GM12878 (cell line): ENCODE data around the gene POGLUT3. TPM values are rescaled to one million over a fixed set of nuclear protein-coding genes. Genes with fewer than 3 reads are reported as not detected.

Source experiments
- ATAC-seq: fragments of 200-7000 bp; cut with Tn5 transposase; 3 replicates; pipeline ENCODE4 v1.9.1; 2020; ENCODE audit warnings: mild to moderate bottlenecking, moderate library complexity
- BruUV-seq: library from RNA; stranded (reverse); fragments of 400-500 nt; replicated peaks from 2 replicates; lab custom pipeline; 2021; lab: Mats Ljungman, UMichigan
- CTCF ChIA-PET: fragments of 300-600 bp; sonication (Branson Sonifier 250); formaldehyde crosslinking; extraction: SDS; loops from one replicate; lab custom pipeline; 2021; ENCODE audit warnings: inconsistent platforms; lab: Yijun Ruan, JAX
- POLR2A ChIA-PET: fragments of 350-600 bp; formaldehyde crosslinking; extraction: SDS; loops from one replicate; lab custom pipeline; 2021; ENCODE audit warnings: inconsistent platforms; lab: Charles Lee
- RAD21 ChIA-PET: fragments of 300-600 bp; sonication (Branson Sonifier 250); formaldehyde crosslinking; loops from one replicate; lab custom pipeline; 2023; ENCODE audit warnings: antibody characterized with exemption; ENCODE audit not compliant: unreplicated experiment; lab: Charles Lee
- SMC1A ChIA-PET: fragments of 300-600 bp; sonication (Branson Sonifier 250); formaldehyde crosslinking; loops from one replicate; lab custom pipeline; 2023; ENCODE audit not compliant: unreplicated experiment, uncharacterized antibody; lab: Charles Lee
- DNase-seq: peaks from one replicate; pipeline ENCODE4 v3.0.0-alpha.2; 2011; ENCODE audit warnings: low read depth, low spot score
- FAIRE-seq: peaks from 3 replicates; lab custom pipeline; 2011; peaks lifted over from hg19 to GRCh38; lab: Jason Lieb, UNC
- H2AFZ ChIP-seq: 2 replicates; pipeline ENCODE4 v1.6.0; 2011; ENCODE audit warnings: low read depth, low read length, control low read depth; ENCODE audit not compliant: control insufficient read depth
- H3K27ac ChIP-seq: 2 replicates; pipeline ENCODE4 v1.5.1; 2011; ENCODE audit warnings: control low read depth; ENCODE audit not compliant: control insufficient read depth, insufficient read depth
- H3K27me3 ChIP-seq, 2 experiments: replicated peaks in 1 of 2; 2 replicates each; pipeline versions ENCODE4 v1.6.0 to v1.6.1; 2011; ENCODE audit warnings: low read length in 1 of 2; ENCODE audit not compliant: control insufficient read depth in 2 of 2, insufficient read depth in 2 of 2
- H3K36me3 ChIP-seq, 2 experiments: 2 replicates each; pipeline ENCODE4 v1.5.1; 2011; ENCODE audit warnings: low read length in 1 of 2; ENCODE audit not compliant: control insufficient read depth in 2 of 2, insufficient read depth in 2 of 2
- H3K4me1 ChIP-seq: 2 replicates; pipeline ENCODE4 v1.6.1; 2011; ENCODE audit warnings: mild to moderate bottlenecking, low read length, moderate library complexity, mixed read lengths; ENCODE audit not compliant: control insufficient read depth, insufficient read depth
- H3K4me2 ChIP-seq: 2 replicates; pipeline ENCODE4 v1.6.0; 2011; ENCODE audit warnings: control low read depth; ENCODE audit not compliant: control insufficient read depth, insufficient read depth
- H3K4me3 ChIP-seq: fragments of 200-600 bp; sonication (generic); 2 replicates; pipeline ENCODE4 v1.5.1; 2016
- H3K79me2 ChIP-seq: 2 replicates; pipeline ENCODE4 v1.6.0; 2011; ENCODE audit warnings: low read length; ENCODE audit not compliant: control insufficient read depth, insufficient read depth
- H3K9ac ChIP-seq: 2 replicates; pipeline ENCODE4 v1.8.0; 2011; ENCODE audit warnings: low read length, control low read depth, mixed read lengths; ENCODE audit not compliant: control insufficient read depth, insufficient read depth
- H3K9me3 ChIP-seq: replicated peaks from 3 replicates; pipeline ENCODE4 v1.5.1; 2011; ENCODE audit warnings: mild to moderate bottlenecking, low read length; ENCODE audit not compliant: control insufficient read depth, insufficient read depth
- H4K20me1 ChIP-seq: 2 replicates; pipeline ENCODE4 v1.6.0; 2011; ENCODE audit not compliant: control insufficient read depth, insufficient read depth
- ATF7 ChIP-seq: fragments of 450-650 bp; IDR thresholded peaks from 2 replicates; pipeline ENCODE4 v1.6.1; 2016; ENCODE audit warnings: low read depth, mild to moderate bottlenecking
- EED ChIP-seq: sonication (generic); IDR thresholded peaks from 2 replicates; pipeline ENCODE4 v1.6.1; 2016; ENCODE audit warnings: antibody characterized with exemption, low read depth
- HSF1 ChIP-seq: fragments of 150-350 bp; IDR thresholded peaks from 2 replicates; pipeline ENCODE4 v1.6.1; 2014; ENCODE audit warnings: mild to moderate bottlenecking, low read depth, low read length
- NBN ChIP-seq: fragments of 450-650 bp; IDR thresholded peaks from 2 replicates; pipeline ENCODE4 v1.6.1; 2016
- POLR2A ChIP-seq: IDR thresholded peaks from 2 replicates; pipeline ENCODE4 v1.6.1; 2011; ENCODE audit warnings: low read depth, mild to moderate bottlenecking, low read length
- RFX5 ChIP-seq: IDR thresholded peaks from 2 replicates; pipeline ENCODE4 v1.6.1; 2011; ENCODE audit warnings: low read depth, low read length, improper control_type of control experiment
- SMARCA5 ChIP-seq: fragments of 450-650 bp; IDR thresholded peaks from 2 replicates; pipeline ENCODE4 v1.6.1; 2017; ENCODE audit warnings: mild to moderate bottlenecking
- TARDBP ChIP-seq: IDR thresholded peaks from 2 replicates; pipeline ENCODE4 v1.6.1; 2016; ENCODE audit warnings: borderline replicate concordance
- TCF7 ChIP-seq: IDR thresholded peaks from 2 replicates; pipeline ENCODE4 v1.6.1; 2014; ENCODE audit warnings: antibody characterized with exemption, borderline replicate concordance
- ZBTB40 ChIP-seq: fragments of 450-650 bp; IDR thresholded peaks from 2 replicates; pipeline ENCODE4 v1.6.1; 2016; ENCODE audit warnings: mild to moderate bottlenecking, moderate library complexity, borderline replicate concordance
- WGBS: methylation state at CpG from one replicate; pipeline ENCODE4 v1.1.6; 2016; ENCODE audit warnings: low lambda C conversion rate; ENCODE audit not compliant: insufficient replicate concordance, insufficient coverage; ENCODE audit errors: missing lambda C conversion rate; 5-methylcytosine and 5-hydroxymethylcytosine counted together
- in situ Hi-C: fragments of 300-500 bp; cut with MboI; formaldehyde crosslinking; loops from 9 replicates; pipeline ENCODE4 v1.14.3; 2018; ENCODE audit warnings: mixed read lengths
- intact Hi-C: fragments of 100-400 bp; cut with micrococcal nuclease; formaldehyde crosslinking; loops from one replicate; pipeline ENCODE4 v1.14.2; 2022; ENCODE audit not compliant: unreplicated experiment
- polyA plus RNA-seq, 11 experiments: library from polyadenylated mRNA; depleted of rRNA in 4 of 11; unstranded in 6 of 11; stranded (reverse) in 5 of 11; fragments of >200 nt; fragmentation: Nextera tagmentation in 4 of 11; fragmentation: Illumina TruSeq in 1 of 11; extraction: Ambion mirVana in 4 of 11; extraction: Trizol in 1 of 11; gene quantifications; 1 replicate in 1 of 11; 2 replicates in 10 of 11; pipeline versions ENCODE4 v1.2.1 to v1.2.3, GENCODE V29; 2011 to 2016; ENCODE audit warnings: inconsistent platforms in 2 of 11, missing spikeins in 2 of 11, low read depth in 1 of 11
- total RNA-seq, 4 experiments: library from RNA; depleted of rRNA in 3 of 4; stranded (reverse); fragments of >200 nt in 3 of 4; fragmentation: Illumina TruSeq in 1 of 4; extraction: Trizol in 1 of 4; gene quantifications; 2 replicates each; pipeline versions ENCODE4 v1.2.1 to v1.2.3, GENCODE V29; 2013 to 2021
- TF ChIP-seq, protein P1 (sequence below), 3 experiments: IDR thresholded peaks in 2 of 3; conservative IDR thresholded peaks in 1 of 3; 2 replicates each; pipeline ENCODE4 v1.5.1; 2011; ENCODE audit warnings: low read depth in 3 of 3, low read length in 3 of 3, mild to moderate bottlenecking in 3 of 3, control low read depth in 2 of 3, moderate library complexity in 2 of 3, inconsistent platforms in 1 of 3, mixed read lengths in 1 of 3; ENCODE audit not compliant: control insufficient read depth in 2 of 3, insufficient read depth in 1 of 3; ENCODE audit errors: extremely low read depth in 1 of 3

The POGLUT3 gene
- total and polyA plus RNA-seq, 10 of the 15 experiments (the other 5 are each of a cell fraction or from before 2014, with no cell fraction given), result 3.7 to 21.5 (median 12.9) TPM

DNA sequence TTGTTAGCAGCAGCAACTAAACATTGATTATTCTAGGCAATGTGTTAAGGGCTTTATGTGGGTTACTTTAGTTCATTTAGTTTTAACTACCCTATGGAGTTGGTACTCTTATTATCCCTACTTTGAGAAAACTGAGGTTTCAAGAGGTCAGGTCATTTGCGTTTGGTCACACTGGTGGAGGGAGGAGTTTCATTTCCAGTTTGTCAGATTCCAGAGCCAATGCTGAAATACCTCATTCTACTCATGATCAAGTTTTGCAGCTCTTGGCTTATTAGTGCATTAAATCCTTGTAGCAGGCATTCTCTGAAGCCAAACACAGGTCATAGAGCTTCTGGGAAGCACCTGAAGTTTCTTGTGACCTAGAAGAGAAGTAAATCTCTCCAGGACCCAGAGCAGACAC is 24.1 kb upstream of the POGLUT3 start:
- SMC1A ChIA-PET, result interaction anchor here (0.7 kb wide), 1 partner anchor 1170 kb away, joined by 3 read pairs; no protein-coding TSS in a partner anchor
- Histone ChIP-seq H3K27ac (no peak overlapping the region), H3K79me2 (no peaks in the 10 kb centered on the region), H3K4me2 (no peak overlapping the region), H3K27me3 (no peaks in the 10 kb centered on the region), H3K36me3 (no peaks in the 10 kb centered on the region), H4K20me1 (no peaks in the 10 kb centered on the region), H3K9me3 (no peaks in the 10 kb centered on the region), H2AFZ (no peak overlapping the region), H3K4me3 (no peak overlapping the region), H3K9ac (no peak overlapping the region), H3K4me1 (peaks cover 5% of the 10 kb centered on the region)
- no peak for TF ChIP-seq SMARCA5
- TF ChIP-seq POLR2A, result no peak
- peak; percentile 21; the same call in 2 of the 3 replicates for ATAC-seq
- in situ Hi-C loops (no loop called here), intact Hi-C loops (no loop called here)
- CTCF ChIA-PET, result interaction anchor here (0.9 kb wide), 1 partner anchor 514 kb away, joined by 3 read pairs; the partner anchor contains the start of gene CUL5
- WGBS, result 0% methylated on average over 1 of the region's 1 CpG
- FAIRE-seq, result no peak
- DNase-seq, result no peak
- POLR2A ChIA-PET, result no interaction called here
- RAD21 ChIA-PET, result no interaction called here
- BruUV-seq, result no TSS peak

GRCh38 chr11:108518581-108518980 is 20.4 kb upstream of the POGLUT3 start:
- no peak overlapping the region for H2AFZ ChIP-seq
- 70% methylated on average over 10 of the region's 10 CpGs for WGBS
- DNase-seq, result no peak
- SMC1A ChIA-PET, result interaction anchor here (1.5 kb wide), 1 partner anchor 39 kb away, joined by 6 read pairs; no protein-coding TSS in a partner anchor
- CTCF ChIA-PET, result interaction anchor here (0.6 kb wide), 1 partner anchor 292 kb away, joined by 4 read pairs; no protein-coding TSS in a partner anchor
- H3K79me2 ChIP-seq, result no peaks in the 10 kb centered on the region
- no peak for FAIRE-seq
- no peak for ATAC-seq
- in situ Hi-C loops (no loop called here), intact Hi-C loops (no loop called here)
- RAD21 ChIA-PET, result no interaction called here
- H3K9ac ChIP-seq, result no peak overlapping the region
- no peak overlapping the region for H3K27ac ChIP-seq
- H3K36me3 ChIP-seq, result peaks cover 0 to 6% of the 10 kb centered on the region in 2 experiments; a peak in 1 of 4 replicates
- H3K4me3 ChIP-seq, result no peak overlapping the region
- BruUV-seq, result no TSS peak
- H3K4me1 ChIP-seq, result peaks cover 5% of the 10 kb centered on the region
- POLR2A ChIA-PET, result no interaction called here
- no peaks in the 10 kb centered on the region for H3K27me3 ChIP-seq
- no peak overlapping the region for H3K4me2 ChIP-seq
- H3K9me3 ChIP-seq, result no peaks in the 10 kb centered on the region
- no peaks in the 10 kb centered on the region for H4K20me1 ChIP-seq
- TF ChIP-seq ZBTB40 (no peak), HSF1 (no peak), TARDBP (no peak), RFX5 (no peak), EED (no peak), TCF7 (no peak), ATF7 (no peak), NBN (no peak)
- TF ChIP-seq, protein P1, sequence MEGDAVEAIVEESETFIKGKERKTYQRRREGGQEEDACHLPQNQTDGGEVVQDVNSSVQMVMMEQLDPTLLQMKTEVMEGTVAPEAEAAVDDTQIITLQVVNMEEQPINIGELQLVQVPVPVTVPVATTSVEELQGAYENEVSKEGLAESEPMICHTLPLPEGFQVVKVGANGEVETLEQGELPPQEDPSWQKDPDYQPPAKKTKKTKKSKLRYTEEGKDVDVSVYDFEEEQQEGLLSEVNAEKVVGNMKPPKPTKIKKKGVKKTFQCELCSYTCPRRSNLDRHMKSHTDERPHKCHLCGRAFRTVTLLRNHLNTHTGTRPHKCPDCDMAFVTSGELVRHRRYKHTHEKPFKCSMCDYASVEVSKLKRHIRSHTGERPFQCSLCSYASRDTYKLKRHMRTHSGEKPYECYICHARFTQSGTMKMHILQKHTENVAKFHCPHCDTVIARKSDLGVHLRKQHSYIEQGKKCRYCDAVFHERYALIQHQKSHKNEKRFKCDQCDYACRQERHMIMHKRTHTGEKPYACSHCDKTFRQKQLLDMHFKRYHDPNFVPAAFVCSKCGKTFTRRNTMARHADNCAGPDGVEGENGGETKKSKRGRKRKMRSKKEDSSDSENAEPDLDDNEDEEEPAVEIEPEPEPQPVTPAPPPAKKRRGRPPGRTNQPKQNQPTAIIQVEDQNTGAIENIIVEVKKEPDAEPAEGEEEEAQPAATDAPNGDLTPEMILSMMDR (IDR thresholded peaks at IDR 0.05 in 2 of 3, conservative IDR thresholded peaks at IDR 0.05 in 1 of 3; ENCODE audit: control insufficient read depth in 2 of 3, extremely low read depth in 1 of 3, insufficient read depth in 1 of 3, low read depth in 3 of 3, low read length in 3 of 3), result no peak
